Fibroblast of mammary gland (primary cell): ENCODE results near the gene PRSS33.

Experiments used
- DNase-seq: peaks from one replicate; pipeline ENCODE4 v3.0.0-alpha.2; 2010; ENCODE audit warnings: low read depth
- H3K4me3 ChIP-seq: 2 replicates; pipeline ENCODE4 v1.5.1; 2011; ENCODE audit warnings: low read depth, mild to moderate bottlenecking, low read length, moderate library complexity; ENCODE audit not compliant: control insufficient read depth
- CTCF ChIP-seq: conservative IDR thresholded peaks from 2 replicates; pipeline ENCODE4 v1.5.1; 2011; ENCODE audit warnings: low read depth, low read length, inconsistent platforms; ENCODE audit not compliant: control insufficient read depth, insufficient read depth

The PRSS33 gene

DNA sequence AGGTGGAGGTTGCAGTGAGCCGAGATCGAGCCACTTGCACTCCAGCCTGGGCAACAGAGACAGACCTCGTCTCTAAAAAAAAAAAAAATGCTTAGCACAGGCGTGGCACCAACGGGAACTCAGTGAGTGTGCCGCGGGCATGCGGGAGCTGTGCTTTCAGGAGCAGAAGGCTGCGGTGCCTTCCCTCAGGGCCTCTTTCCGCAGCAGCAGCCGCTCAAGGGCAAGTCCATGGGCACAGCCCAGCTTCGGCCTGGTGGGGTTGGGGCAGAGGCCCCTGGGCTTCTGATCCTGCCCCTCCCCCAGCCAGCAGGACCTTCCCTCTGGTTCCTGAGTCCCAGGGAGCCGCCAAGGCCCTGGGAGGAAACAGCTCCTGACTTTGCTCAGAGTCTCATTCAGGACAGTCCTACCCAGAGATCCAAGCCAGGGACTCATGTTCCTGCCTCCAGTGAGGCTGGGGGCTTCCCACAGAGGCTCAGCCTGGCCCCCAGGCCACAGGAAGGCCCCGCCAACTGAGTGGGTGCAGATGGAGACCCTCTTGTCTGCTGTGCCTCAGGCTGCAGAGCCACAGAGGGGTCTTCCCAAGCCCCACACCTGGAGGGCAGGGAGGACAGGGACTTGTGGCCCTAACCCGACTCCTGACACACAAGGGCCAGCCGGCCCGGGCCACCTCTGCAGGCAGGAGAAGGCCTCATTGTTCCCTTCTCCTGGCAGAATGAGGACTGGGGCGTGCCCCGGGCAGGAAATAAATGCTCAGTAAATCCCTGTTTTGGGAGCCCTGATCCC lies 39.4 kb upstream of the PRSS33 start:
- no peak for TF ChIP-seq CTCF
- no peak overlapping the region for H3K4me3 ChIP-seq
- DNase-seq: no peak

- no peak overlapping the region for H3K4me3 ChIP-seq
- no peak for TF ChIP-seq CTCF
- no peak for DNase-seq
Observed at GRCh38 chr16:2825906-2826305, 38.5 kb upstream of the PRSS33 start.

- no peak for DNase-seq
- TF ChIP-seq CTCF: no peak
- no peak overlapping the region for H3K4me3 ChIP-seq
Observed at GRCh38 chr16:2825049-2825742, 37.8 kb upstream of the PRSS33 start.

- no peak for TF ChIP-seq CTCF
- DNase-seq: no peak
- no peak overlapping the region for H3K4me3 ChIP-seq
Observed at GRCh38 chr16:2824626-2825025, 37.3 kb upstream of the PRSS33 start.

- no peak overlapping the region for H3K4me3 ChIP-seq
- DNase-seq: no peak
- no peak for TF ChIP-seq CTCF
Observed at GRCh38 chr16:2822496-2822895, 35.1 kb upstream of the PRSS33 start.

- TF ChIP-seq CTCF: no peak
- H3K4me3 ChIP-seq: no peak overlapping the region
- DNase-seq: no peak
Observed at GRCh38 chr16:2822158-2822495, 34.8 kb upstream of the PRSS33 start.
